Liver (tissue), 3 donors: ENCODE results near the gene PILRB.
"Not testable (repeated sequence)": the region's sequence is repeated elsewhere in the genome, so short reads cannot be mapped to it uniquely, and the experiment has no call there.

Source experiments
- FOXA1 ChIP-seq: IDR thresholded peaks from 2 replicates; pipeline ENCODE4 v1.6.1; 2016; ENCODE audit warnings: antibody characterized with exemption
- FOXA2 ChIP-seq: IDR thresholded peaks from 2 replicates; pipeline ENCODE4 v1.6.1; 2016; ENCODE audit warnings: antibody characterized with exemption
- RAD21 ChIP-seq, 2 donors: IDR thresholded peaks; 2 replicates each; pipeline ENCODE4 v1.6.1; 2016; ENCODE audit warnings: antibody characterized with exemption in 2 of 2, mild to moderate bottlenecking in 2 of 2
- SP1 ChIP-seq: IDR thresholded peaks from 2 replicates; pipeline ENCODE4 v1.6.1; 2018; ENCODE audit warnings: antibody characterized with exemption, mild to moderate bottlenecking
- TF ChIP-seq, protein P1 (sequence below): fragments of 150-350 bp; IDR thresholded peaks from 2 replicates; pipeline ENCODE4 v1.5.1; 2017; ENCODE audit warnings: improper control_type of control experiment, low read depth, low read length; ENCODE audit not compliant: missing input control
- TF ChIP-seq, protein P2 (sequence below): IDR thresholded peaks from 2 replicates; pipeline ENCODE4 v1.6.1; 2016; ENCODE audit warnings: antibody characterized with exemption, mild to moderate bottlenecking
- TF ChIP-seq, protein P3 (sequence below): IDR thresholded peaks from 2 replicates; pipeline ENCODE4 v1.6.1; 2016; ENCODE audit warnings: antibody characterized with exemption
- donor health status: healthy.
- donor health status: healthy.

DNA sequence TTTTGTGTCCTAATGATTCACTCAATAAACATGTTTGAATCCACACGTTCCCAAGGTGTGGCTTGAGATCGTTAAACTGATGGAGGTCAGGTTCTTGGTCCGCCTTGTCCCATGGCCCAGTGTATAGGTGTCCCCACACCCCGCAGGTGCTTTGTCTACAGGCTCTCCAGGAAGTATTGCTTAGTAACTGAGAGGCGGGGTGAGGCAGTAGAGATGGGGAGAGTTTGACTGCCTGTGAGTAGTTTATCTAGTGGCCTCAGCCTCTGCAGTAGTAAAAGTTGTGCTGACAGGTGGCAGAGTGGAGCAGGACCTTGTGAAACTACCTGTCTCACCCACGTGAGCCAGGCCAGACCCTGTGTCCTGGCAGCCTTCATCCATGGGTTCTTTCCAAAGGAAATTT, 16.6 kb upstream of the PILRB start:
- TF ChIP-seq, protein P1, sequence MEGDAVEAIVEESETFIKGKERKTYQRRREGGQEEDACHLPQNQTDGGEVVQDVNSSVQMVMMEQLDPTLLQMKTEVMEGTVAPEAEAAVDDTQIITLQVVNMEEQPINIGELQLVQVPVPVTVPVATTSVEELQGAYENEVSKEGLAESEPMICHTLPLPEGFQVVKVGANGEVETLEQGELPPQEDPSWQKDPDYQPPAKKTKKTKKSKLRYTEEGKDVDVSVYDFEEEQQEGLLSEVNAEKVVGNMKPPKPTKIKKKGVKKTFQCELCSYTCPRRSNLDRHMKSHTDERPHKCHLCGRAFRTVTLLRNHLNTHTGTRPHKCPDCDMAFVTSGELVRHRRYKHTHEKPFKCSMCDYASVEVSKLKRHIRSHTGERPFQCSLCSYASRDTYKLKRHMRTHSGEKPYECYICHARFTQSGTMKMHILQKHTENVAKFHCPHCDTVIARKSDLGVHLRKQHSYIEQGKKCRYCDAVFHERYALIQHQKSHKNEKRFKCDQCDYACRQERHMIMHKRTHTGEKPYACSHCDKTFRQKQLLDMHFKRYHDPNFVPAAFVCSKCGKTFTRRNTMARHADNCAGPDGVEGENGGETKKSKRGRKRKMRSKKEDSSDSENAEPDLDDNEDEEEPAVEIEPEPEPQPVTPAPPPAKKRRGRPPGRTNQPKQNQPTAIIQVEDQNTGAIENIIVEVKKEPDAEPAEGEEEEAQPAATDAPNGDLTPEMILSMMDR, result not testable (repeated sequence)
- TF ChIP-seq, protein P2, sequence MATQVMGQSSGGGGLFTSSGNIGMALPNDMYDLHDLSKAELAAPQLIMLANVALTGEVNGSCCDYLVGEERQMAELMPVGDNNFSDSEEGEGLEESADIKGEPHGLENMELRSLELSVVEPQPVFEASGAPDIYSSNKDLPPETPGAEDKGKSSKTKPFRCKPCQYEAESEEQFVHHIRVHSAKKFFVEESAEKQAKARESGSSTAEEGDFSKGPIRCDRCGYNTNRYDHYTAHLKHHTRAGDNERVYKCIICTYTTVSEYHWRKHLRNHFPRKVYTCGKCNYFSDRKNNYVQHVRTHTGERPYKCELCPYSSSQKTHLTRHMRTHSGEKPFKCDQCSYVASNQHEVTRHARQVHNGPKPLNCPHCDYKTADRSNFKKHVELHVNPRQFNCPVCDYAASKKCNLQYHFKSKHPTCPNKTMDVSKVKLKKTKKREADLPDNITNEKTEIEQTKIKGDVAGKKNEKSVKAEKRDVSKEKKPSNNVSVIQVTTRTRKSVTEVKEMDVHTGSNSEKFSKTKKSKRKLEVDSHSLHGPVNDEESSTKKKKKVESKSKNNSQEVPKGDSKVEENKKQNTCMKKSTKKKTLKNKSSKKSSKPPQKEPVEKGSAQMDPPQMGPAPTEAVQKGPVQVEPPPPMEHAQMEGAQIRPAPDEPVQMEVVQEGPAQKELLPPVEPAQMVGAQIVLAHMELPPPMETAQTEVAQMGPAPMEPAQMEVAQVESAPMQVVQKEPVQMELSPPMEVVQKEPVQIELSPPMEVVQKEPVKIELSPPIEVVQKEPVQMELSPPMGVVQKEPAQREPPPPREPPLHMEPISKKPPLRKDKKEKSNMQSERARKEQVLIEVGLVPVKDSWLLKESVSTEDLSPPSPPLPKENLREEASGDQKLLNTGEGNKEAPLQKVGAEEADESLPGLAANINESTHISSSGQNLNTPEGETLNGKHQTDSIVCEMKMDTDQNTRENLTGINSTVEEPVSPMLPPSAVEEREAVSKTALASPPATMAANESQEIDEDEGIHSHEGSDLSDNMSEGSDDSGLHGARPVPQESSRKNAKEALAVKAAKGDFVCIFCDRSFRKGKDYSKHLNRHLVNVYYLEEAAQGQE, result not testable (repeated sequence)
- not testable (repeated sequence) for TF ChIP-seq SP1; RAD21 (IDR thresholded peaks at IDR 0.05); FOXA2; FOXA1
- TF ChIP-seq, protein P3, sequence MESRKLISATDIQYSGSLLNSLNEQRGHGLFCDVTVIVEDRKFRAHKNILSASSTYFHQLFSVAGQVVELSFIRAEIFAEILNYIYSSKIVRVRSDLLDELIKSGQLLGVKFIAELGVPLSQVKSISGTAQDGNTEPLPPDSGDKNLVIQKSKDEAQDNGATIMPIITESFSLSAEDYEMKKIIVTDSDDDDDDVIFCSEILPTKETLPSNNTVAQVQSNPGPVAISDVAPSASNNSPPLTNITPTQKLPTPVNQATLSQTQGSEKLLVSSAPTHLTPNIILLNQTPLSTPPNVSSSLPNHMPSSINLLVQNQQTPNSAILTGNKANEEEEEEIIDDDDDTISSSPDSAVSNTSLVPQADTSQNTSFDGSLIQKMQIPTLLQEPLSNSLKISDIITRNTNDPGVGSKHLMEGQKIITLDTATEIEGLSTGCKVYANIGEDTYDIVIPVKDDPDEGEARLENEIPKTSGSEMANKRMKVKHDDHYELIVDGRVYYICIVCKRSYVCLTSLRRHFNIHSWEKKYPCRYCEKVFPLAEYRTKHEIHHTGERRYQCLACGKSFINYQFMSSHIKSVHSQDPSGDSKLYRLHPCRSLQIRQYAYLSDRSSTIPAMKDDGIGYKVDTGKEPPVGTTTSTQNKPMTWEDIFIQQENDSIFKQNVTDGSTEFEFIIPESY, result not testable (repeated sequence)
